T-helper 2 cell treated with Interferon-gamma antibody and Interleukin-4, amounts not matched to agents 100 ng/mL and 5 ng/mL, for 36 hours (primary cell): ENCODE measurements around the gene PRUNE1. TPM values are rescaled to one million over a fixed set of nuclear protein-coding genes. Genes with fewer than 3 reads are reported as not detected.

ENCODE experiments used
- intact Hi-C: fragments of 100-400 bp; cut with micrococcal nuclease; formaldehyde crosslinking; loops from one replicate; pipeline ENCODE4 v1.15.1; 2023
- total RNA-seq: library from RNA; stranded (reverse); gene quantifications from 2 replicates; pipeline ENCODE4 v1.2.3, GENCODE V29; 2022

The PRUNE1 gene
- total RNA-seq, 1 donor from 2014 or later, result 16.6 TPM

GRCh38 chr1:151070474-151071276, 62.4 kb downstream of the PRUNE1 start, which contains the start of gene GABPB2:
Gene GABPB2, plus strand, starts transcription at chr1:151070761. Its CDS starts 17,429 bp downstream, at chr1:151088190.
- intact Hi-C loops, result loop anchor here (1.0 to 2.0 kb wide), 5 partner anchors 11 to 441 kb away; partner anchors contain the start of genes CDC42SE1, ENSA, PRUNE1 and TNFAIP8L2

- intact Hi-C loops, result no loop called here
Measured at GRCh38 chr1:151072224-151072623, 64.0 kb downstream of the PRUNE1 start.

Other genes with a start within 250 kb of the PRUNE1 start
- gene CTSS, start 242.7 kb upstream of the PRUNE1 start, total RNA-seq, result 80.4 and 89.5 TPM in 2 replicates
- gene CTSK, start 200.2 kb upstream of the PRUNE1 start, total RNA-seq, result 4.3 and 4.5 TPM in 2 replicates
- 38.1 and 40.5 TPM in 2 replicates for gene ARNT, start 131.8 kb upstream of the PRUNE1 start, total RNA-seq
- not detected in 2 replicates for gene CTXND2, start 121.3 kb upstream of the PRUNE1 start, total RNA-seq
- gene SETDB1, start 82.1 kb upstream of the PRUNE1 start, total RNA-seq, result 52.2 and 52.4 TPM in 2 replicates
- gene CERS2, start 33.6 kb upstream of the PRUNE1 start, total RNA-seq, result 167 and 172 TPM in 2 replicates
- gene ANXA9, start 26.2 kb upstream of the PRUNE1 start, total RNA-seq, result 0.09 TPM in 1 of 2 replicates, not detected in the other
- gene MINDY1, start 1.5 kb upstream of the PRUNE1 start, total RNA-seq, result 20.9 and 21.4 TPM in 2 replicates
- 1.1 and 1.5 TPM in 2 replicates for gene BNIPL, start 28.1 kb downstream of the PRUNE1 start, total RNA-seq
- 1.0 and 1.8 TPM in 2 replicates for gene C1orf56, start 39.3 kb downstream of the PRUNE1 start, total RNA-seq
- gene CDC42SE1, start 51.2 kb downstream of the PRUNE1 start, total RNA-seq, result 345 and 347 TPM in 2 replicates
- gene MLLT11, start 51.9 kb downstream of the PRUNE1 start, total RNA-seq, result 3.4 and 4.0 TPM in 2 replicates
- 27.4 and 28.7 TPM in 2 replicates for gene GABPB2, start 62.3 kb downstream of the PRUNE1 start, total RNA-seq
- gene SEMA6C, start 138.2 kb downstream of the PRUNE1 start, total RNA-seq, result 1.6 and 1.8 TPM in 2 replicates
- 27.7 and 28.5 TPM in 2 replicates for gene TNFAIP8L2, start 148.2 kb downstream of the PRUNE1 start, total RNA-seq
- 2.8 and 2.9 TPM in 2 replicates for gene LYSMD1, start 157.5 kb downstream of the PRUNE1 start, total RNA-seq
- 61.1 and 63.0 TPM in 2 replicates for gene SCNM1, start 157.7 kb downstream of the PRUNE1 start, total RNA-seq
- 1.7 and 2.8 TPM in 2 replicates for gene TMOD4, start 167.5 kb downstream of the PRUNE1 start, total RNA-seq
- gene VPS72, start 181.7 kb downstream of the PRUNE1 start, total RNA-seq, result 75.6 and 78.2 TPM in 2 replicates
- 68.5 and 71.7 TPM in 2 replicates for gene PIP5K1A, start 190.1 kb downstream of the PRUNE1 start, total RNA-seq
- 188 and 192 TPM in 2 replicates for gene PSMD4, start 246.3 kb downstream of the PRUNE1 start, total RNA-seq